ENCODE data around the gene PSTPIP1. TPM values are rescaled to one million over a fixed set of nuclear protein-coding genes. Genes with fewer than 3 reads are reported as not detected.
A peak's percentile ranks its signal among the peaks of the same experiment; 100 is the strongest.

The PSTPIP1 gene
- total RNA-seq, 1 donor from 2014 or later: 5.3 TPM

DNA sequence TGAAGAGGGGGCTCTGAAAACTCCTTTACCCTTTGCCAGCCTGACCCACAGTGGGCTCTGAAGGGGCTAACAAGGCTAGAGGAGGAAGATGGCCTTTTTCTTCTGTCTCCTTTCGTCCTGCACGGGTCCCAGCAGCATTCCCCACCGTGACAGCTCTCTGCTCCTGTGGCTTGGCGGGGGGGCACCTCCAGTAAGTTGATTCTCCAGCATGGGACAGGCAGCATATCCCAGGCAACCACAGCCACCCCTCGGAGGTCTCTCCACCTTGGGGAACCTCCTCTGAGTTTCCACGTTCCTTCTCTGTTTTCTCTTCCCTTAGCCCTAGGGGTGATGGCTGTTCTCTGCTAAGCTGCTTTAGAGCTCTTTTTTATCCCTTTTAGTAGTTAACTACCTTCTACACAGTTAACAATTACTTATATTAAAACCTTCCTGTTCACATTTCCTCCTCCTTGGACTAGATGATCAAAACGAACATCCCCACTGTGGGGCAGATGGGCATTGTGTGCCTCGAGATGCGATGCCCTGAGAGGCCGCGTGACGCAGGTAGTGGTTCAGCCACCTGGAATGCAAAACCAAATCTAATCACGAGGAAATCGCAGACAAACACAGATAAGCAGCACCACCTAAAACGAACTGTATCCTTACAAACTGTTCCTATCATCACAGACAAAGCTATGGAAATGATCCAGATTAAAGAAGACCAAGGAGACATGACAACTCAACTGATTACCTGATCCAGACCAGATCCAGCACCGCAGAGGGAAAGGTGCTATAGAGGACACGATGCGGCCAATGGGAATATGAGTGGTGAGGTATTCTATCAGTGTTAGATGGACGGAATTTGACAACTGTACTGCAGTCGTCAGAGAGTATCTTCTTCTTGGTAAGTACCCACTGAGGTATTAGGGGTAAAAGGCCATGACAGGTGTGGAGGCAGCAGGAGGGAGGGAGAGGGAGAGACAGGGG is 48.3 kb downstream of the PSTPIP1 start:
- DNase-seq: no peak

DNA sequence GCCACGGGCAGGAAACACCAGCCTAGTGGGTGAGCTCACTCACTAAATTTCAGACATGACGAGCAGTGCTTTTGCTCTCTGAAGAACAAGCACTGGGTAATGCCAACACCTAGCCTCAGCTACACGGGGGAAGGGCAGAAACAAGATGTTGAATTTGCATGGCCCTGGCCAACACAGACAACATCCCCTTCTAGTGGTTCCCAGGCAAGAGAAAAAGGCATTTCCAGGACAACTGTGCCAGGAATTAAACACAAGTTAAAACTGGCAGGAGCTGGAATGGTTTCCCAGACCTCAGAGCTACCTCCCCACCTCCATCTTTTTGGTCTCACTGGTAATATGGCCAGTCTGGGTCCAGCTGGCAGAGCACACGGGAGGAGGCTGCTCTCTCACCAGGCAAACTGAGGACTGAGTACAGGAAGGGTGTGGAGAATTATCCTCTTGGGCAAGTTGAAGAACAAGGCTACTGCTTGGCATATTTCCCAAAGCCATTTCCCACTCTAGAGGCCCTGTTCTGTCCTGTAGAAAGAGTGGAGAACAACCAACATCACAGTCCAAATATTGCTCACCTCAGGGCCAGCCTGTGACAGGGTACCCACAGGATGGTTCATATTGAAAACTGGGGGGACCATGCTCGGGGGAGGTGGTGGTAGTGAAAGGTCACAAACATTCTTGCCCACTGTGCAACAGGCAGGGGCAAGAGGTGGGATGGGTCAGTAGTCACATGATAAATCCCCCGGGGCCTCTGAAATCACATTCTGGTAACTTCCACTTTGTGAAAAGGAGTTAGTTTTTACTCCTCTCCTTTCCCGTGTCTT is 49.5 kb downstream of the PSTPIP1 start:
- no peak for DNase-seq

DNA sequence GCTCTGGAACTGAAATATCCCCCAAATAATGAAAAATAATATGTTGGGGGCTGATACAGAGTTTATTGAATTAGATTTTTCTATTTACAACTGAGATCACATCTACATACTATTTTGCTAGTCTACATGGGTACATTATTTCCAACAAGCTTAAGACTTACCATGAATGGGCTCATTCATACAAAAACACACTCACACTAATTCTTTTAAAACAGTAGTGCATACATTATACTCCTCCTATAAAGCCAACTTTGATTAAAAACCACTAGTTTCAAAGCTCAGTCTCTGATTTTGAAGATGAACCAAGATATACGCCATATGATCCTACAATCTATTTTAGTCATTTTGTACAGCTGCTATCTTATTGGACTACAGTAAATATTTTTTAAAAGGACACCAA is 51.1 kb downstream of the PSTPIP1 start:
- no peak for DNase-seq

DNA sequence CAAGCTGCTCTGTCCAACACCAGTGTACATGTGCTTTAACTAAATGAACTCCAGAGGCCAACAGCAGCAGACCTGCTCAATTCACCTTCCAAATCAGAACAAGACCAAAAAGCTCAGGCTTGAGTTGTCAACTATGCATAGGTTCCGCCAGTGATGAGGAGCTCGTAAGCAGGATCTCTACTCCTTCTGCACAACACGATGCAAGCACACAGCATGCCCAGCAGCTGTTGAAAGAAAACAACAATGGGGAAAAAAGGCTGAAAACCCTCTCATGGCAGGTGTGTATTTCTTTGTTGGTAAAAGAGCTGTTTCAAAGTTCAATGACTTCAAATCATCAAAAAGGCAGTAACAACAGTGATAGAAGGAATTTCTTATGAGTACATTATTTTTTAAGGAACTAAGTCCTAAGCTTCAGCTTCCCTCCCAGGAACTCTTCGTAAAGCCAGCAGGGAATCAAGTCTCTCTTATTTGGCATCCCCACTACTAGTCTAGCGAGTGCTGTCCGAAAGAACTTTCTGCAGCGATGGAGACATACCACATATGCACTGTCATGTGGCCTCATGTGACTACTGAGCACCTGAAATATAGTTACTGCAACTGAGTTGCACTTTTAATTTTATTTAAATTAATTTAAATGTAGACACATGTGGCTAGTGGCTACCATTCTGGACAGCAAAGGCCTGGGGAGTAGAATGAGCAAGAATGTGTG is 51.9 kb downstream of the PSTPIP1 start:
- no peak for DNase-seq

DNA sequence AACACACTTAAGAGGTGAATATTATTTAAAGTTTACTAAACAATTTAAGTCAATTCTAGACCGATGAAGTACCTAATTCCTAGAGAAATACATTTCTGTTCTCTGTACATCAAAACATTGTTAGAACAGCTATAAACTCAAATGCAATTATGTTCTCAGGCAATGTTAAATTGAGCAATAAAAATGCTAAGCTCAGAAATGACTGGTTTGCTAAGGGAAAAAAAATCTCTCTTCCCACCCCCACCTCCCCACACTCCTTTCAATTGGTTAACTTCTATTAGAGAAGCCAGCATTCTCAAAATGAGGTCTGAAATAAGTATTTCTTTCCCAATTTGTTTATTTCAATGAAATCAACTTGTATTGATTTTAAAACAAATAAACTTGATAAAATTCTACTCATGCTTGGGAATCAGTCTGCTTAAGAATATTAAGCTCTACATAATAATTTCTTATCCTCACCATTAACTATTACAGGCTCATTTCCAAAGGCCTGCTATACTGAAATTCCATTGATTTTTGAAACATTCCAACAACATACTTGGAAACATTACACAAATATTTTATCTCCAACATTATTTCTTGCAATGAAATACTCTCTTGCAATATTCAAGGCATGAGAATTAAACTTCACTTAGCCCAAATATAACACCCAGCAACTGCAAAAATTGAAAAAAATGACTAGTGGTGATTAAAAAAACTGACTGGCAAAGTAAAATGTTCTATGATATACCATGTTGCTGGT is 53.4 kb downstream of the PSTPIP1 start:
- no peak for DNase-seq

DNA sequence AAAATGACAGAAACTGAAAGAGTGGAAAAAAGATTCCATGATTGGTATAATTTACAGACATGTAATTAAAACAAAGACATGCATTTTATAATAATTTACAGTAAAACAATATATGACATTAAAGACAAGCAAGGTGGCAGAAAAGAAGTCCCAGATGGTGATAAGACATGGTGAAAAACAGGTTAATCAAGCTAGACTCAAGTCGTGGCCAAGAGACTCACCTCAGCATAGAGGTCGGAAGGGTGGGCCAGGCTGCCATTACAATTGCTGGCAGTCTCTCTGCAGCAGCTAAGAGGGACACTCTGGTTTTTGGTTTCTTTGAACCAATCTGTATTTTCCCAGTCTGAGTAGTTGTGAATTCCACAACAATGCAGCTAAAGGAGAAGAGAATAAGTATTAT is 57.6 kb downstream of the PSTPIP1 start:
- DNase-seq: no peak

DNA sequence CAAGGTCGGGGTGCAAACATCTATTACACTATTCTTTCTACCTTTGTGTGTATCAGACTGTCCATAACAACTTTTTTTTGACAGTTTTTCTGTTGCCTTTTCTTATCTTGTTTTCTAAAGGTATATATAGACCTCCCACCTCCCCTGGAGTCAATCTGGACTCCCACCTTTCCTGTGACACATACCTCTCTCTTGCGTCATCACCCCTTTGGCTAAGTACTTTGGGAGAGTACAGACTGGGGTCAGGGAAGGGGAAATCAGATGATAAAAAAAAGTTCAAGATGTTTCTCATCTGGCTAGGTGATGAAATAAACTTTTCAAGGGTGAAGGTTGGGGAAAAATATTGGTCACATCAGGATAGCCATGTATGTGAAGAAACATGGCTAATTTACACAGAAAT is 58.8 kb downstream of the PSTPIP1 start:
- DNase-seq: no peak

DNA sequence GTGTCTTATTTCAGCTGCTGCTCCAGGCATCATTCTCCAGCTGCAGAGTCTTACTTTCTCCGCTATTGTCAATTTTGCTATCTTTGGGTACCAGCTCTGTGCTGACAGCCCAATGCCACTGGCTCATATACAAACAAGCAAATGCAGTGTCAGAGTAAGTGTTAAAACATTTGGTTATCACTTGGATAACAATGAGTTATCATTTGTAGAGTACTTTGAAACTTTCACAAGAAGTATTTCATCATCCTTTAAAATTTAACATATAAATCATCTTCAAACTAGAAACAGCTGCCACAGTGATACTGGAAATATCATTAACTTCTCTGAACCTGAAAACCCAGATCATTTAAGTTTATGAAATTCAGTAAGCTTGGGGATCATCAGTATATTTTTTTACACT is 62.1 kb downstream of the PSTPIP1 start:
- DNase-seq: no peak

DNA sequence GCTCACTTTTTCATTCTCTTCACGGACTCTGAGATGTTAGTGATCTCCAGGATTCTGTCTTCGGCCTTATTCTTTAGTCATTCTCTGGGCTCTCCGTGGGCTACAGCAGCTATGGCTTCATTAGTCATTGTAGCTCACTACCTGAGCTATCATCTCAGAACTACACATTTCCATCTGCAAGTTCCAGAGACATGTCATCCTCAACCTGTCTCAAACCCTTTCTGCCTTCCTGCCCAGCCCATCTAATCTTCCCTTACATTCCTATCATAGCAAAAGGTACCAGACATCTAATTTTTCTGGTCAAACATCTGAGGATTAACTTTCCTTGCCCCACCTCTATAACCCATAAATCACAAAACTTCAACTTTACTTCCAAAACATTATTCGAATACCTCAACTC is 62.8 kb downstream of the PSTPIP1 start:
- DNase-seq: no peak

DNA sequence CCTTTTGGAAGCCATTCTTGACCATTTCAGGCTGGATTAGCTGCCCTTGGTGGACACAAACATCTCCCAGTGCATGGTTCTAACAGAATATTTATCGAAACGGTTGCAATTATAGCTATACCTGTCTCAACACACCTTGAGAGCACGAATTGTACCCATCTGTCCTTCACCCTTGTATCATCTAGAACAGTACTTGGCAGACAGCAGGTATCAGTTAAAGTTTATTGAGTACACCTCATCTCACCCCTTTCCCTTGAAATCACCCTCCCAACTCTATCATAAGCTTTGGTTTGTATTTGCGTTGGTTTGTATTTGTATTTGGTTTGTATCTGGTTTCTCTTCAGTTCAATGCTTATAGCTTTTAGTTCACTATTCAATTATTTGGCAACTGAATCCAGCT is 63.5 kb downstream of the PSTPIP1 start:
- no peak for DNase-seq

DNA sequence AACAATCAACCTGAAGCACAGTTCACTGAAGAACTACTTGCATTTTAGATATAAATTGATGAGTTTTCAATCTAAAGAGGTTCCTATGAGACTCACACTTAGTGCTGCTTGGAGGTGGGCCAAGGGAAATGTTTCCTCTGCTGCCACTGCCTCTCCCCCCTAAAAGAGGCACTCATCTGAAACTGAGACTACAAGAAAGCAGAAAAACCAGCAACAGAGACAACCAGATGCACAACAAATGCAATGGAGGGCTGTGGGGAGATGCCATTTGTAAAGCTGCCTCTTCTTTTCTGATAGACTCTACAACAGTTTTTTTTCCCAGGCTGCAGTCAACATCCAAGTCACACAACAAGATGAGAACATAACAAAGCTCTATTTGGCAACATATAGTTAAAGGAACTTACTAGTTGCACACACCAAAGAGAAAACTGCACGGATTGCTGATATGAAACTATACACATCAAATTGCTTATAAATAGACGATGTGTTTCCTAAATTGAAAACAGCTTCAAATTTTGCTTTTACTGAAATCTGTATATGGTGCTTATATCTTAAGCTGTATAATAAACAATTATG is 64.9 kb downstream of the PSTPIP1 start:
- DNase-seq: peak; percentile 76

DNA sequence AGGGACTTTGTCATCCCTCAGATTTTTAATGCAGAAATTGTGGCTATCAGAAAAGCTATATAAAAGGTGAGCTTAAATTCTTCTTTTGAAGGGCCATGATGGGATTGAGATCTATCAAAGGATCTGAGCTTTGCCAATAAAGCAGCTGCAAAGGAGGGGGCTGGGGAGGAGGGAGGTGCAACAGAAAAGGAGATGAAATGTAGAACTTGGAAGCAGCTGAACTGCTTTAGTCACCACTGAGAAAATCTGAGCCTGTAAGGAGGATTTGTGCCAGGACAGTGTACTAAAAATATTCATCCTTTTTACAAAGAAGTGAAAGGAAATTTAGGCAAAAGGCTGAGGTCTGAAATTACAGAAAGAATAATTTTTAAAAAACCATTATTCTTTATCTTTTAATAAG is 65.6 kb downstream of the PSTPIP1 start:
- peak; percentile 90 for DNase-seq

DNA sequence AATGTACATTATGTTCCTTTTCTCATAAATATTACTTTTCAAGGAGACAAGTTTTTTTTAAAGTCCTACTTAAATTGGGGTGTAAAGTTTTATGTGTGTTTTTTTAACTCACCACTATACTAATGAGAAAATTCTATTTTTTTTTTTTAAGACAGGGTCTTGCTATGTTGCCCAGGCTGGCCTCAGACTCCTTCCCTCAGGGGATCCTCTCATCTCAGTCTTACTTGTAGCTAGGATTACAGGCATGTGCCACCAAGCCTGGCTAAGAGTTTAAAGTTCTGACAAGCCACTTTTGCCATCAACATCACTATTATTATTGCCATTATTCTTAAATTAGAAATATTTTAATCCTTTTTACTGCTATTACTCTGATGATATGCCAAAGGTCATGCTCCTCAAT is 68.3 kb downstream of the PSTPIP1 start:
- no peak for DNase-seq

DNA sequence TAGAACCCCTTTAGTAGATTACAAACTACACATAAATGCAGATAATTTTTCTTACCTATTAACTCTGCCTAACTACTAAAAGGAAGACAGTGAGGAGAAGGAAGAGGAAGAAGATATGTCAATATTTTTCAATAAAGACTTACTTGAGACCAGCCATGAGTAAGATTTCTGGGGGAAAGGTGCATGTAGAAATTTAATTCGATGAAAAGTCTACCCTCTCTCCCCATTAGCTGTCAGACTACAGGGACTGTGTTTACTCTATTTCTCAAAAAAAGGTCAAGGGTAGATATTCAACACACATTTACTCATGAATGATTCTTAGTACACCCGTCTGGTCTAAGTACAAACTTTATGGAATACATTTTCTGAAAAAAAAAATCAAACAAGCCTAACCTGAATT is 69.1 kb downstream of the PSTPIP1 start:
- DNase-seq: no peak

DNA sequence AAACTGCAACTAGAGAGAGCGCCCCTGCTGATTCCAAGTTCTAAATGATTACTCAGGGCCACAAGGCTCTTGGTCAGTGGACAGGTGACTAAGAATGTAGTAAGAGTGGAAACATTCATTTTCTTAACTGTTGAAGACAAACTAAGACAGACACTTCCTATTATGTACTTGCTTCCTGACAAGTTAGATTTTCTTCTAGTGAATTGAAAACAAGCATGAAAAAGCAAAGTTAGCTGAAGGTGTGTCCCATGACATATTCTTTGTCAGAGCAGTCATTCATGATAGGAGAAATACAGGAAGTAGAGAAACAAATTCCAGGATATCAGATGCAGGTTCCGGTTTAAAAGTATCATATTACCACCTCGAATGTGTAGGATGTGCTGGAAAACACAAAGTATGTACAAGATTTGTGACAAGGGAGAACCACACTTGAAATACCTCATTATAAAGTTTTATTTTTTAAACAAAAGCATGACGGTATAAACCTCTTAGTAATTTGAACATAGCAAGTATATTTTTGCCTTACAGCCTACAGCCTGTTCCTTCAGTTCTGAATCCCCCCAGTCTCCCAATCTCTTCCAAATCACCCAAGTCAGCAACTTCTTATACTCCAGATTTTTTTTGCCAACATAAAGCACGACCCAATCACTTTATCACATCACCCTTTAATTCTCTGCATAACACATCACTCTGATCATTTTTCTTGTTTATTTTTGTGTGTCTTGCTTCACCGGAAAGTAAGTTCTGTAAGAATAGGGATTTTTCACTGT is 69.8 kb downstream of the PSTPIP1 start:
- DNase-seq: no peak

DNA sequence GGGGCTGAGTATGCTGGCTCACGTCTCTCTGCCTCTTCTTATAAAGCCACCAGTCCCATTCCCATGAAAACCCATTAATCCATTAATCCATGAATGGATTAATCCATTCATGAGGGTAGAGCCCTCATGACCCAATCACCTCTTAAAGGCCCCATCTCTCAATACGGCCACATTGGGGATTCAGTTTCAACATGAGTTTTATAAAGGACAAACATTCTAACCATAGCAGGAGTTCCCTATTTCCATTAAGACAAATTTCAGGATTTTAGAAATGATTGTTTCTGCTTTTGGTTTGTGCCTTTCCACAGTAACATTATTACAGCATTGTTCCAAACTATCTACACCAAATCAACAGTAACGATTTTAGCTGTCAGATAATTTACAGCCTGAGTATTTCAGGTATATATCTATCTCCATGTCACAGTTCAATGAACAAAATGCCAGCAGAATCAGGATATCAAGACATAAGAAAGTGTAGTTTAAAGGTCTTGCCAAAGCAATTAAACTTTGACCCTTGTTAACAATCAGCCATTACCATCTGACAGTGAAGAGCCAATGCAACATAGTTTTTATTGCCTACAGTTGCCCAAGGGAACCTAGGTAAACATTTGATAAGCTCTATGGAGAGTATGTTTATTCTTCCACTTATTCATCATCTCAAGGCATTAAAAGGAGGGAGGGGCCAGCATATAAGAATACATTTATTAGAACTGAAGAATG is 72.2 kb downstream of the PSTPIP1 start:
- no peak for DNase-seq

DNA sequence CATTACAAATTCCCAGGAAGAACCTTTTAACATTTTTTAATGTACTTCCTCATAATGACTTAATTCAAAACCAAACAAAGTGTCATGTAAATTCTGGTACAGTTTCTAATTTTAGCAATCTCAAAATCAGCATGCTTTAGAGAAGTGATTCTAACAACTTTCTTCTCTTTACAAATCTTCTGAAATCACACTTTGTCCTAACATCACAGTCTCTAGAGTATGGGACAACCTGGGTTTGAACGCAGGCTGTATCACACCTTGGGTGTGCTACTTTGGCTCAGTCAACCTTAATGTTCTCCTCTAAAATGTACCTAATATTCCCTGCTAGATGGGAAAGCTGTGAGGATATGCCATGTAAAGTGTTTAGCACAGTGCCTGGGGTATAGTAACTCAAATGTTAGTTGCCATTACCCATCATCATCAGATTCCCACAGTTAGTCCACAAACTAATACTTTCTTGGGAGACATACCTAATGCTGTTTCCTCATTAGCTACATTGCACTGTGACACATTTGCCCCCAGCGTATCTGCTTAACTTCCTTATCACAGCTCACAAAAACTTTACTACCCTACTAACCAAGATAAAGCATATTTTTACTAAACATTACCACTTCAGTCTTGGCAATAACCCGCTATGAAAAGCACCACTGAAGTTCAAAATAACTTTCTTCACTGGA is 72.9 kb downstream of the PSTPIP1 start:
- no peak for DNase-seq

DNA sequence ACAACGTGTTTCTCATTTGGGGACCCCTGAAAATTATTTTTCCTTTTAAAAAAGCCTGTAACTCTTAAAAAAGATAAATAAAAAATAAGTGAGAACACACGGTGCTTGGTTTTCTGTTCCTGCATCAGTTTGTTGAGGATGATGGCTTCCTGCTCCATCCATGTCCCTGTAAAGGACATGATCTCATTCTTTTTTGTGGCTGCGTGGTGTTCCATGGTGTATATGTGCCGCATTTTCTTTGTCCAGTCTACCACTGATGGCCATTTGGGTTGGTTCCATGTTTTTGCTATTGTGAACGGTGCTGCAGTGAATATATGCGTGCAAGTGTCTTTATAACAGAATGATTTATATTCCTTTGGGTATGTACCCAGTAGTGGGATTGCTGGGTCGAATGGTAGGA is 73.7 kb downstream of the PSTPIP1 start:
- DNase-seq: no peak

DNA sequence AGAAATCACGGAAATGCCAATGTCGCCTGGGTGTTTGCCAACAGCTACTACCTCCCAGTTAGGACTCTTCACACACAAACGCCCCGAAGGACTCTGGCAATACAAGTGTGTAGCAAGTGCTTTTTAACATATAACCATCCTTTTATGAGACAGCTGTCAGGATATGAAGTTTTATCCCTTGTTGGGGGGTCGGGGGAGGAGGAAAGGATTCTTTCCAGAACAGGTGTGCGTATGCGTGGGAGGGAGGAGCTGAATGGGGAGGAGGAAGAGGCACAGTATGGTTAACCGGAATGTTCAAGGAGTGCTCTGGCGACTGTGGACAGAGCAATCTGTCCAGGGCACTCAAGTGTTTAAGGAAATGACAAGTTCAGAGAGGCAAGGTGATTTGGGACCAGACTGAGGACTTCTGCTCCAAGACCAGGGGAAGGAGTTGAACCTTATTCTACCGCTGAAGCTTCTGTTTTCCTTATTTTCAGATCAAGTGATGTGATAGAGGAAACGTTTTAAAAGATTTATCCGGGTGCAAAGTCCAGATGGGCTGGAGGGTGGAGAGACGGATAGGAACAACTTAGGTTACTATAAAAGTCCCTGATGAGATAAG is 74.7 kb downstream of the PSTPIP1 start:
- peak; percentile 76 for DNase-seq

All from tongue (tissue), 2 donors.